OCI-LY1 (cell line): Measurements from ENCODE around the gene ABI3.

Experiments used
- H2AFZ ChIP-seq: fragments of 200-600 bp; sonication (generic), shearing (Covaris generic); 2 replicates; pipeline ENCODE4 v1.6.0; 2014; ENCODE audit warnings: antibody characterized with exemption, mild to moderate bottlenecking, low read length
- H3F3A ChIP-seq: fragments of 200-600 bp; sonication (generic), shearing (Covaris generic); 2 replicates; pipeline ENCODE4 v1.6.0; 2014; ENCODE audit warnings: mild to moderate bottlenecking, antibody characterized with exemption, low read length, moderate library complexity; ENCODE audit not compliant: insufficient read depth
- H3K27ac ChIP-seq: fragments of 200-600 bp; sonication (generic); 2 replicates; pipeline ENCODE4 v1.5.1; 2014; ENCODE audit warnings: low read length, mixed run types, mild to moderate bottlenecking, low read depth; ENCODE audit not compliant: poor library complexity, severe bottlenecking
- H3K27me3 ChIP-seq: fragments of 200-600 bp; sonication (generic); 2 replicates; pipeline ENCODE4 v1.6.0; 2014; ENCODE audit warnings: antibody characterized with exemption, mild to moderate bottlenecking, low read length, moderate library complexity; ENCODE audit not compliant: insufficient read depth
- H3K36me3 ChIP-seq: fragments of 200-600 bp; sonication (generic); 2 replicates; pipeline ENCODE4 v1.6.1; 2014; ENCODE audit warnings: mild to moderate bottlenecking, antibody characterized with exemption, low read length, moderate library complexity, mixed read lengths; ENCODE audit not compliant: insufficient read depth
- H3K4me1 ChIP-seq: fragments of 200-600 bp; sonication (generic); 2 replicates; pipeline ENCODE4 v1.5.1; 2014; ENCODE audit warnings: mild to moderate bottlenecking, low read length, moderate library complexity; ENCODE audit not compliant: insufficient read depth, severe bottlenecking
- H3K4me2 ChIP-seq: fragments of 200-600 bp; sonication (generic), shearing (Covaris generic); 2 replicates; pipeline ENCODE4 v1.6.1; 2014; ENCODE audit warnings: low read length
- H3K4me3 ChIP-seq: fragments of 200-600 bp; sonication (generic); 2 replicates; pipeline ENCODE4 v1.5.1; 2014; ENCODE audit warnings: low read length, low read depth, mild to moderate bottlenecking, mixed read lengths; ENCODE audit not compliant: poor library complexity, severe bottlenecking
- H3K79me2 ChIP-seq: fragments of 200-600 bp; shearing (Covaris generic); 2 replicates; pipeline ENCODE4 v1.6.1; 2016; ENCODE audit warnings: mixed run types, low read length, mixed read lengths; ENCODE audit not compliant: insufficient read depth
- H3K9ac ChIP-seq: fragments of 200-600 bp; sonication (generic), shearing (Covaris generic); 2 replicates; pipeline ENCODE4 v1.6.1; 2014; ENCODE audit warnings: mild to moderate bottlenecking, low read length, mixed read lengths
- H3K9me2 ChIP-seq: fragments of 200-600 bp; sonication (generic), shearing (Covaris generic); 2 replicates; pipeline ENCODE4 v1.6.1; 2014; ENCODE audit warnings: low read depth, mild to moderate bottlenecking, low read length, mixed read lengths
- H3K9me3 ChIP-seq: fragments of 200-600 bp; shearing (Covaris generic); 2 replicates; pipeline ENCODE4 v1.6.1; 2014; ENCODE audit warnings: low read length, mixed read lengths
- H4K20me1 ChIP-seq: fragments of 200-600 bp; sonication (generic), shearing (Covaris generic); 2 replicates; pipeline ENCODE4 v1.6.0; 2016; ENCODE audit warnings: mild to moderate bottlenecking, low read length; ENCODE audit not compliant: insufficient read depth
- EZH2 ChIP-seq: fragments of 200-600 bp; sonication (generic), shearing (Covaris generic); IDR thresholded peaks from 2 replicates; pipeline ENCODE4 v1.8.0; 2017; ENCODE audit warnings: borderline replicate concordance, mixed run types, mild to moderate bottlenecking, antibody characterized with exemption, low read length, moderate library complexity, mixed read lengths
- TF ChIP-seq, protein P1 (sequence below): fragments of 200-600 bp; sonication (generic), shearing (Covaris generic); IDR thresholded peaks from 2 replicates; pipeline ENCODE4 v1.5.1; 2017; ENCODE audit warnings: mild to moderate bottlenecking, antibody characterized with exemption, low read length, moderate library complexity, mixed read lengths

Gene ABI3

DNA sequence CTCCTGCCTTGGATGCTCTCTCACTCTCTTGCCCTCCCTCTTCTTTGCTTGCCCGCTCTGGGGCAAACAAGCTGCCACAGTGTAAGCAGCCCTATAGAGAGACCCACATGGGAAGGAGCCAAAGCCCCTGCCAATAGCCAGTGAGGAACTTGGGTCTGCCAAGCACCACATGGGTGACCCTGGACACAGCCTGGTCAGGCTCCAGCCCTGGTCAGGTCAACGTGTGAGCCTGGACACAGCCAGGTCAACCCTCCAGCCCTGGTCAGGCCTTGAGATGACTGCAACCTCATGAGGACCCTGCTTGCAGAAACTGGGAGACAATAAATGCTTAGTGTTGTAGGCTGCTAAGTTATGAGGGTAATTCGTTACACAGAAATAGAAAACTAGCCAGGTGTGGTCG is 34.3 kb downstream of the ABI3 start:
- Histone ChIP-seq H4K20me1 (no peaks in the 10 kb centered on the region), H3K9ac (no peak overlapping the region), H2AFZ (no peak overlapping the region), H3K4me2 (no peak overlapping the region), H3K4me3 (no peak overlapping the region), H3K9me3 (no peaks in the 10 kb centered on the region), H3K4me1 (no peaks in the 10 kb centered on the region), H3F3A (no peaks in the 10 kb centered on the region), H3K27me3 (no peaks in the 10 kb centered on the region; the same call in 1 of the 2 replicates), H3K36me3 (no peaks in the 10 kb centered on the region), H3K79me2 (no peaks in the 10 kb centered on the region), H3K27ac (no peak overlapping the region), H3K9me2 (no peaks in the 10 kb centered on the region)
- no peak for TF ChIP-seq EZH2
- TF ChIP-seq, protein P1, sequence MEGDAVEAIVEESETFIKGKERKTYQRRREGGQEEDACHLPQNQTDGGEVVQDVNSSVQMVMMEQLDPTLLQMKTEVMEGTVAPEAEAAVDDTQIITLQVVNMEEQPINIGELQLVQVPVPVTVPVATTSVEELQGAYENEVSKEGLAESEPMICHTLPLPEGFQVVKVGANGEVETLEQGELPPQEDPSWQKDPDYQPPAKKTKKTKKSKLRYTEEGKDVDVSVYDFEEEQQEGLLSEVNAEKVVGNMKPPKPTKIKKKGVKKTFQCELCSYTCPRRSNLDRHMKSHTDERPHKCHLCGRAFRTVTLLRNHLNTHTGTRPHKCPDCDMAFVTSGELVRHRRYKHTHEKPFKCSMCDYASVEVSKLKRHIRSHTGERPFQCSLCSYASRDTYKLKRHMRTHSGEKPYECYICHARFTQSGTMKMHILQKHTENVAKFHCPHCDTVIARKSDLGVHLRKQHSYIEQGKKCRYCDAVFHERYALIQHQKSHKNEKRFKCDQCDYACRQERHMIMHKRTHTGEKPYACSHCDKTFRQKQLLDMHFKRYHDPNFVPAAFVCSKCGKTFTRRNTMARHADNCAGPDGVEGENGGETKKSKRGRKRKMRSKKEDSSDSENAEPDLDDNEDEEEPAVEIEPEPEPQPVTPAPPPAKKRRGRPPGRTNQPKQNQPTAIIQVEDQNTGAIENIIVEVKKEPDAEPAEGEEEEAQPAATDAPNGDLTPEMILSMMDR: no peak

DNA sequence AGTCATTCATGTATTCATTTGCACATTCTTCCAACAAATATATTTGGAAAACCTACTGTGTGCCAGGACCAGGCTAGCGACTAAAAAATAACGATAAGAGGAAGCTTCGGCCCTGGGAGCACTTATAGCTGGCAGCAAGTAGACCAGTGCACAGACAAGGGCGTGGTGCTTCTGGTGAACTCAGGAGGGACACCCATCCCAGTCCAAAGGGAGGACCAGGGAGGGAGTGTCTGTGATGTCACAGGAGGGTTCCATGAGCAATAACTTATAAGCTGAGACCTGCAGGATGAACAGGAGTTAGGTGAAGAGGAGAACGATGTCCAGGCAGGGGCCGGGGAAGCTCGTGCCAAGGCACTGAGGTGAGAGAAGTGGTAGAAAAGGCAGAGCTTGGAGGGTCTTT is 37.4 kb downstream of the ABI3 start:
- no peak overlapping the region for H3K27ac ChIP-seq
- no peak overlapping the region for H2AFZ ChIP-seq
- TF ChIP-seq, protein P1: no peak
- no peak for TF ChIP-seq EZH2
- H3K4me2 ChIP-seq: no peak overlapping the region
- H4K20me1 ChIP-seq: no peaks in the 10 kb centered on the region
- H3K4me3 ChIP-seq: no peak overlapping the region
- H3K9me2 ChIP-seq: no peaks in the 10 kb centered on the region
- H3K9me3 ChIP-seq: no peaks in the 10 kb centered on the region
- H3F3A ChIP-seq: no peaks in the 10 kb centered on the region
- H3K9ac ChIP-seq: no peak overlapping the region
- H3K79me2 ChIP-seq: no peaks in the 10 kb centered on the region
- H3K36me3 ChIP-seq: no peaks in the 10 kb centered on the region
- H3K27me3 ChIP-seq: 0 out of 2 replicates have a peak, but pooled peaks cover 4% of the 10 kb centered on the region
- no peaks in the 10 kb centered on the region for H3K4me1 ChIP-seq

DNA sequence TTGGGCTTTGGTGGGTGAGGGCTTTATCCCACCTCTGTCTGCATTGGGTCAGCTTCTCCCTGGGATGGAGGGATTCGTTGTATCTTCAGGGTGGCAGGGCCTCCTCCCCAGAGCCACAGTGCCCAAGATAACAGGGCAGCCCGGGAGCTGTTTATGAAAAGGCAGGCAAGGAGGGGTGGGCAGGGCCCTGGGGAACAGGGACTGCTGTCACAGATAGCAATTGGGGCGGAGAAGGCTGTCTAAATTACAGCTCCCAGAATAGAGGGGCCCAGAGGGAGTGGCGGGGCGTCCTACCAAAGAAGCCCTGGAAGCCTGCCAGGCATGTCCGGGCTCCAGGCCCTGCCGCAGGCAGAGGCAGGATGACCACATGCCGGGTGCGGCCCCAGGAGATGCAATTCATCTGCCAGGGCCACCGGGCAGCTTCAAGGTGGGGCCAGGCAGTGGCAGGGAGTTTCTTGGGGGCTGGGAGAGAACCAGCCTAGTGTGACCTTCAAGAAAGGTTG is 38.8 kb downstream of the ABI3 start:
- no peak overlapping the region for H3K9ac ChIP-seq
- no peak overlapping the region for H2AFZ ChIP-seq
- H3K4me3 ChIP-seq: no peak overlapping the region
- no peaks in the 10 kb centered on the region for H3K36me3 ChIP-seq
- H3K9me3 ChIP-seq: no peaks in the 10 kb centered on the region
- H3K4me2 ChIP-seq: no peak overlapping the region
- H3K27ac ChIP-seq: no peak overlapping the region
- no peaks in the 10 kb centered on the region for H3F3A ChIP-seq
- TF ChIP-seq EZH2: no peak
- TF ChIP-seq, protein P1: no peak
- H3K4me1 ChIP-seq: no peaks in the 10 kb centered on the region
- H3K79me2 ChIP-seq: no peaks in the 10 kb centered on the region
- no peaks in the 10 kb centered on the region for H4K20me1 ChIP-seq
- 0 out of 2 replicates have a peak, but pooled peaks cover 4% of the 10 kb centered on the region for H3K27me3 ChIP-seq
- no peaks in the 10 kb centered on the region for H3K9me2 ChIP-seq
